ENCODE results near the gene CCNA1.

Gene CCNA1

DNA sequence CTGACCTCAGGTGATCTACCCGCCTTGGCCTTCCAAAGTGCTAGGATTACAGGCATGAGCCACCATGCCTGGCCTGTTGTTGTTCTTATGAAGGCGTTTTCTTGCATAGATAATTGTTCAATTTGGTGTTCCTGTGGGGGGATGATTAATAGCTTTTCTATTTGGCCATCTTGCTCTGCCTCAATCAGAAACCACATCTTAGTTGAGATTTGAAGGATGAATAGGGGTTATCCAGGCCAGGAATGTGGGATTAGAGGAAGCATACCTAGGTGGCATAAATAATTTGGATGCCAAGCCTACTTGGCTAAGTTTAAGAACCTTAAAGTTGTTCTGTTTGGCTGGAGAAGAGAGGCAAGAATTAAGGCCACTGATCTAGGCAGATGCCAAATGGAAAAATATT lies 44.4 kb downstream of the CCNA1 start:
- no peak for DNase-seq (ENCODE audit: low read depth)
- no peak overlapping the region for H3K4me3 ChIP-seq (ENCODE audit: low read length)
- TF ChIP-seq, protein P1, sequence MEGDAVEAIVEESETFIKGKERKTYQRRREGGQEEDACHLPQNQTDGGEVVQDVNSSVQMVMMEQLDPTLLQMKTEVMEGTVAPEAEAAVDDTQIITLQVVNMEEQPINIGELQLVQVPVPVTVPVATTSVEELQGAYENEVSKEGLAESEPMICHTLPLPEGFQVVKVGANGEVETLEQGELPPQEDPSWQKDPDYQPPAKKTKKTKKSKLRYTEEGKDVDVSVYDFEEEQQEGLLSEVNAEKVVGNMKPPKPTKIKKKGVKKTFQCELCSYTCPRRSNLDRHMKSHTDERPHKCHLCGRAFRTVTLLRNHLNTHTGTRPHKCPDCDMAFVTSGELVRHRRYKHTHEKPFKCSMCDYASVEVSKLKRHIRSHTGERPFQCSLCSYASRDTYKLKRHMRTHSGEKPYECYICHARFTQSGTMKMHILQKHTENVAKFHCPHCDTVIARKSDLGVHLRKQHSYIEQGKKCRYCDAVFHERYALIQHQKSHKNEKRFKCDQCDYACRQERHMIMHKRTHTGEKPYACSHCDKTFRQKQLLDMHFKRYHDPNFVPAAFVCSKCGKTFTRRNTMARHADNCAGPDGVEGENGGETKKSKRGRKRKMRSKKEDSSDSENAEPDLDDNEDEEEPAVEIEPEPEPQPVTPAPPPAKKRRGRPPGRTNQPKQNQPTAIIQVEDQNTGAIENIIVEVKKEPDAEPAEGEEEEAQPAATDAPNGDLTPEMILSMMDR (conservative IDR thresholded peaks at IDR 0.05; ENCODE audit: low read depth, low read length) = no peak

DNA sequence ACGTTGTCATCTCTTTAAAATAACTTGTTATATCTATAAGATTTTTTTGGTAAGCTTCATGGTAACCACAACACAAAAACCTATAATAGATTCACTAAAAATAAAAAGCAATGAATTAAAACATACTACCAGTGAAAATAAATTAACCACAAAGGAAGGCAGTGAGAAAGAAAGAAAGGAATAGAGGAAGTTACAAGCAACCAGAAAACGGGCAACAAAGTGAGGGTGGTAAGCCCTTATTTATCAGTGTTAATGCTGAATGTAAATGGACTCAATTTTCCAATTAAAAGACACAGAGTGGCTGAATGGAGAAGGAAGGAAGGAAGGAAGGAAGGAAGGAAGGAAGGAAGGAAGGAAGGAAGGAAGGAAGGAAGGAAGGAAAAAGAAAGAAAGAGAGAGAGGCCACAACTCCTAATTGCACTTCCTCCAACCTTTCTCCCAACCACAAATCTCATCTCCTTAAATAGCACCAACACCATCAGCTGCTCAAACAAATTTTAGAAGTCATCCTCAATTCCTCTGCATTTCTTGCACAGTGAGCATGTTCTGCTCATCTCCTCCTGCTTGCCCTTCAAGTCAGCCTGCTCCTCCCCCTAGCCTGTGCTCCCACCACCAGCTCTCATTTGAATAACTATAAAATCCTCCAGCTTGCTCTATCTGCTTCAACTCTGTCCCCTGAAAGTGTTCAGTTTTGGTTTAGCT lies 48.6 kb downstream of the CCNA1 start:
- TF ChIP-seq, protein P1 (conservative IDR thresholded peaks at IDR 0.05; ENCODE audit: low read depth, low read length) = no peak
- no peak overlapping the region for H3K4me3 ChIP-seq (ENCODE audit: low read length)
- no peak for DNase-seq (ENCODE audit: low read depth)

DNA sequence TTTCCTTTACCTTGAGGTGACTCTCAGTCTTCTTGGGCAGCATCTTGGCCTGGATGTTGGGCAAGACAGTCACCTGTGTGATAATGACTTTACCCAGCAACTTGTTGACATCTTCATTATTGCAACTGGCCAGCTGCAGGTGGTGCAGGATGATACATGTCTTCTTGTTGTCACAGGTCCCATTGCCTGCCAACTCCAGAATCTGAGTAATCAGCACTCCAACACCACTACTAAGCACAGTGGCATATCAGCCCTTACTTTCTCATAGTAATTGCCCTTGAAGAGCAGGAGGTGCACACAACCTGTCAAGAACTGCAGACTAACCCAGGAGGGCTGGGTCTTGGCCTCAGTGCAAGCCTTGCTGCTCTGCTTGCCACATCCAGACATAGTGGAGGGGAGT lies 57.8 kb downstream of the CCNA1 start:
- DNase-seq (ENCODE audit: low read depth) = no peak
- TF ChIP-seq, protein P1 (conservative IDR thresholded peaks at IDR 0.05; ENCODE audit: low read depth, low read length) = no peak
- H3K4me3 ChIP-seq (ENCODE audit: low read length) = no peak overlapping the region

Measured in retinal pigment epithelial cell (primary cell).